Progenitor cell of endocrine pancreas (in vitro differentiated cells): ENCODE results near the gene SLCO2B1. TPM values are rescaled to one million over a fixed set of nuclear protein-coding genes. Genes with fewer than 3 reads are reported as not detected.

Experiments
- DNase-seq: peaks from one replicate; pipeline ENCODE4 v3.0.0; 2021; ENCODE audit warnings: low spot score; ENCODE audit not compliant: unreplicated experiment
- H3K27ac Mint-ChIP-seq: 2 replicates; pipeline ENCODE4 v1.8.0; 2021; ENCODE audit warnings: mild to moderate bottlenecking, moderate library complexity, mixed read lengths
- H3K27me3 Mint-ChIP-seq: 2 replicates; pipeline ENCODE4 v1.8.0; 2021; ENCODE audit warnings: mixed read lengths
- H3K36me3 Mint-ChIP-seq: 2 replicates; pipeline ENCODE4 v1.8.0; 2022; ENCODE audit warnings: mixed read lengths; ENCODE audit not compliant: insufficient read depth
- H3K4me1 Mint-ChIP-seq: 2 replicates; pipeline ENCODE4 v1.8.0; 2021; ENCODE audit warnings: low read depth, mixed read lengths
- H3K4me3 Mint-ChIP-seq: 2 replicates; pipeline ENCODE4 v1.8.0; 2021; ENCODE audit warnings: low read depth, mild to moderate bottlenecking, moderate library complexity, mixed read lengths
- H3K9me3 Mint-ChIP-seq: 2 replicates; pipeline ENCODE4 v1.8.0; 2021; ENCODE audit warnings: low read depth, mixed read lengths
- total RNA-seq: library from RNA; stranded (reverse); gene quantifications from 2 replicates; pipeline ENCODE4 v1.2.1, GENCODE V29; 2021
- TF ChIP-seq, protein P1 (sequence below): fragments of 200-600 bp; sonication (generic); IDR thresholded peaks from one replicate; pipeline ENCODE4 v1.5.0; 2021; ENCODE audit warnings: antibody characterized with exemption, mild to moderate bottlenecking; ENCODE audit not compliant: unreplicated experiment

SLCO2B1 gene
- total RNA-seq, 1 donor from 2014 or later = 6.6 TPM

DNA sequence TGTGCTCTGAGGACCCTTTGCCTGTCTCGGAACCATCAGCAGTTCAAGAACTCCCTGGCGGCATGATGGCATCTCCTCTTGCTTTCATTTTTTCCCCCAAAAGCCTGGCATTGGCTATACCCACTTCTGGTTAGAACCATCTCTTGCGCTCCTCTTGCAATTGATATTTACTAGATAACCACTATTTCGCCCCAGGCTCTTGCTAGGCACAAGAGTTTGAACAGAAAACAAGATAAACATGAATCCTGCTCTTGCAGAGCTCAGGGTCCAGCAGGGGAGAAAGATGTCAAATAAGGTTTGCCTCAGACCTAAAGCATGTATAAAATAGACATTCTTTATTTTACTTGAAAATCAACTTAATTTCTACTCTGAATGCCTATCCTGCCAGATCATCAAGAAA lies 33.1 kb downstream of the SLCO2B1 start:
- TF ChIP-seq, protein P1, sequence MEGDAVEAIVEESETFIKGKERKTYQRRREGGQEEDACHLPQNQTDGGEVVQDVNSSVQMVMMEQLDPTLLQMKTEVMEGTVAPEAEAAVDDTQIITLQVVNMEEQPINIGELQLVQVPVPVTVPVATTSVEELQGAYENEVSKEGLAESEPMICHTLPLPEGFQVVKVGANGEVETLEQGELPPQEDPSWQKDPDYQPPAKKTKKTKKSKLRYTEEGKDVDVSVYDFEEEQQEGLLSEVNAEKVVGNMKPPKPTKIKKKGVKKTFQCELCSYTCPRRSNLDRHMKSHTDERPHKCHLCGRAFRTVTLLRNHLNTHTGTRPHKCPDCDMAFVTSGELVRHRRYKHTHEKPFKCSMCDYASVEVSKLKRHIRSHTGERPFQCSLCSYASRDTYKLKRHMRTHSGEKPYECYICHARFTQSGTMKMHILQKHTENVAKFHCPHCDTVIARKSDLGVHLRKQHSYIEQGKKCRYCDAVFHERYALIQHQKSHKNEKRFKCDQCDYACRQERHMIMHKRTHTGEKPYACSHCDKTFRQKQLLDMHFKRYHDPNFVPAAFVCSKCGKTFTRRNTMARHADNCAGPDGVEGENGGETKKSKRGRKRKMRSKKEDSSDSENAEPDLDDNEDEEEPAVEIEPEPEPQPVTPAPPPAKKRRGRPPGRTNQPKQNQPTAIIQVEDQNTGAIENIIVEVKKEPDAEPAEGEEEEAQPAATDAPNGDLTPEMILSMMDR = no peak
- H3K4me3 Mint-ChIP-seq = no peak overlapping the region
- H3K9me3 Mint-ChIP-seq = no peaks in the 10 kb centered on the region
- no peaks in the 10 kb centered on the region for H3K27me3 Mint-ChIP-seq
- H3K27ac Mint-ChIP-seq = no peak overlapping the region
- no peaks in the 10 kb centered on the region for H3K4me1 Mint-ChIP-seq
- DNase-seq = no peak
- H3K36me3 Mint-ChIP-seq = no peaks in the 10 kb centered on the region

GRCh38 chr11:75184757-75185425 lies 34.0 kb downstream of the SLCO2B1 start:
- no peaks in the 10 kb centered on the region for H3K9me3 Mint-ChIP-seq
- no peaks in the 10 kb centered on the region for H3K36me3 Mint-ChIP-seq
- H3K4me3 Mint-ChIP-seq = no peak overlapping the region
- no peaks in the 10 kb centered on the region for H3K27me3 Mint-ChIP-seq
- no peaks in the 10 kb centered on the region for H3K4me1 Mint-ChIP-seq
- TF ChIP-seq, protein P1 = no peak
- H3K27ac Mint-ChIP-seq = no peak overlapping the region
- no peak for DNase-seq

- no peak overlapping the region for H3K27ac Mint-ChIP-seq
- H3K27me3 Mint-ChIP-seq = no peaks in the 10 kb centered on the region
- no peaks in the 10 kb centered on the region for H3K36me3 Mint-ChIP-seq
Observed at GRCh38 chr11:75185866-75186265, 35.0 kb downstream of the SLCO2B1 start.

DNA sequence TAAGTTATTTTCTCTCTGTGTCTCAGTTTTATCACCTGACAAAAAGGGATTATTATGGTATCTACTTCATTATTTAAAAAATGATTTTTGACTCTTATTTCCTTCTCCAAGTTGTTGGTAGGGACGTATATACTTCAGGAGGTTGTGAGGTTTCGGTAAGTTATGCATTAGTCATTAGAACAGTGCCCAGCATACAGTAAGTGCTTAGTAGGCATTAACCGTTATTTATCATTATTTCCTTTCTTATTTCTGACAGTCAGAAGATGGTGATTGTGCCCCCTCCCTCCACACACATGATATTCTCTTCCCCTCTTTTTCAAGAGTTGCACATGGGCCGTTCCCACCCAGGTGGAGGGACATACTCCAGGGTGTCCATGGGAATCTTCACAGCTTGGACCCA lies 36.1 kb downstream of the SLCO2B1 start:
- Mint-ChIP-seq H3K27me3 (no peaks in the 10 kb centered on the region), H3K36me3 (no peaks in the 10 kb centered on the region), H3K4me3 (no peak overlapping the region), H3K9me3 (no peaks in the 10 kb centered on the region), H3K4me1 (no peaks in the 10 kb centered on the region), H3K27ac (no peak overlapping the region)
- DNase-seq = no peak
- TF ChIP-seq, protein P1 = no peak

More at GRCh38 chr11:75185866-75186265, 35.0 kb downstream of the SLCO2B1 start:
- no peaks in the 10 kb centered on the region for H3K9me3 Mint-ChIP-seq
- TF ChIP-seq, protein P1 = no peak
- H3K4me3 Mint-ChIP-seq = no peak overlapping the region
- H3K4me1 Mint-ChIP-seq = no peaks in the 10 kb centered on the region
- DNase-seq = no peak

DNA sequence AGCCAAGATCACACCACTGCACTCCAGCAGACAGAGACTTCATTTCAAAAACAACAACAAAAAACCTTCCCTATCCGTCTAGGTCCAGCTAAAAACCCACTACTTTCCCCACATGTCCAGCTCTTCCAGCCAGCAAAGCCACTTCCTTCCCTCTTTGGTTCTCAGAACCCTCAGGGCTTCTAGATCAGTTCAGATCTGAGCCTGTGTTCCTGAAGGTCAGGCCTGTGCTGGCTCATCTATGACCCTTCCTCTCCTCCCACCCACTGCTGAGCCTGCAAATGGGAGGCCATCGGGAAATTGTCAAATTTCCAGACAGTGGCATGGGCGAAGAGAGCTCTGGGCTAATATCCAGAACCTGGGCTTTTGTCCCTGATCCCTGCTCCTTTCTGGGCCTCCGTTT lies 37.8 kb downstream of the SLCO2B1 start:
- H3K36me3 Mint-ChIP-seq = no peaks in the 10 kb centered on the region
- H3K9me3 Mint-ChIP-seq = no peaks in the 10 kb centered on the region
- H3K4me3 Mint-ChIP-seq = no peak overlapping the region
- no peak overlapping the region for H3K27ac Mint-ChIP-seq
- no peaks in the 10 kb centered on the region for H3K27me3 Mint-ChIP-seq
- no peaks in the 10 kb centered on the region for H3K4me1 Mint-ChIP-seq
- TF ChIP-seq, protein P1 = no peak
- no peak for DNase-seq
